ENCODE data around the gene OPN5.

OPN5 gene

GRCh38 chr6:47862731-47863130 is 80.9 kb downstream of the OPN5 start:
- DNase-seq (ENCODE audit: low read depth) = no peak

GRCh38 chr6:47865206-47865605 is 83.4 kb downstream of the OPN5 start:
- no peak for DNase-seq (ENCODE audit: low read depth)

GRCh38 chr6:47875593-47875992 is 93.8 kb downstream of the OPN5 start:
- no peak for DNase-seq (ENCODE audit: low read depth)

Data from amniotic epithelial cell (primary cell).